NCI-H2227 (cell line): ENCODE measurements around the gene TSC2.
"Not testable (repeated sequence)": the region's sequence is repeated elsewhere in the genome, so short reads cannot be mapped to it uniquely, and the experiment has no call there.

ENCODE experiments used
- DNase-seq: peaks from one replicate; lab custom pipeline; 2025; ENCODE audit not compliant: unreplicated experiment; lab: John Stamatoyannopoulos, UW

The TSC2 gene

GRCh38 chr16:2009791-2010510 is 37.8 kb upstream of the TSC2 start, which contains the start of gene ZNF598:
TSS of gene ZNF598 (minus strand) at chr16:2009821.
- DNase-seq = peak; percentile 97

- not testable (repeated sequence) for DNase-seq
These were observed 36.1 kb upstream of the TSC2 start for GRCh38 chr16:2011726-2012125.

- DNase-seq = no peak
These were observed 34.3 kb upstream of the TSC2 start for GRCh38 chr16:2013527-2013926.

- DNase-seq = no peak
These were observed 32.5 kb upstream of the TSC2 start for GRCh38 chr16:2015117-2015946.

- DNase-seq = no peak
These were observed 31.9 kb upstream of the TSC2 start for GRCh38 chr16:2015947-2016208.

- peak; percentile 20 for DNase-seq
These were observed 31.3 kb upstream of the TSC2 start for GRCh38 chr16:2016407-2016922.

- peak; percentile 28 for DNase-seq
These were observed 28.3 kb upstream of the TSC2 start, which contains the start of gene NPW for GRCh38 chr16:2019518-2019920. TSS of gene NPW (plus strand) at chr16:2019785.

GRCh38 chr16:2019921-2020831 is 27.6 kb upstream of the TSC2 start:
- no peak for DNase-seq

- DNase-seq = peak; percentile 65
These were observed 25.1 kb upstream of the TSC2 start for GRCh38 chr16:2022723-2023091.

GRCh38 chr16:2023092-2024031 is 24.4 kb upstream of the TSC2 start:
- DNase-seq = peak; percentile 95

GRCh38 chr16:2024032-2024420 is 23.8 kb upstream of the TSC2 start:
- DNase-seq = no peak

GRCh38 chr16:2025251-2025650 is 22.5 kb upstream of the TSC2 start:
- DNase-seq = no peak

GRCh38 chr16:2025878-2026460 is 21.8 kb upstream of the TSC2 start:
- no peak for DNase-seq

GRCh38 chr16:2026461-2027023 is 21.2 kb upstream of the TSC2 start, which contains the start of gene NHERF2:
TSS of gene NHERF2 (plus strand) at chr16:2026902. CDS start at chr16:2027006, 104 bp downstream.
- DNase-seq = peak; percentile 62

GRCh38 chr16:2027024-2028010 is 20.5 kb upstream of the TSC2 start:
- DNase-seq = peak; percentile 62

GRCh38 chr16:2028146-2028545 is 19.6 kb upstream of the TSC2 start:
- no peak for DNase-seq

GRCh38 chr16:2028620-2029220 is 19.1 kb upstream of the TSC2 start:
- DNase-seq = no peak

- no peak for DNase-seq
These were observed 18.4 kb upstream of the TSC2 start for GRCh38 chr16:2029350-2029749.
